Measurements from ENCODE around the gene VWA8.
"Not testable (repeated sequence)": the region's sequence is repeated elsewhere in the genome, so short reads cannot be mapped to it uniquely, and the experiment has no call there.

Gene VWA8

DNA sequence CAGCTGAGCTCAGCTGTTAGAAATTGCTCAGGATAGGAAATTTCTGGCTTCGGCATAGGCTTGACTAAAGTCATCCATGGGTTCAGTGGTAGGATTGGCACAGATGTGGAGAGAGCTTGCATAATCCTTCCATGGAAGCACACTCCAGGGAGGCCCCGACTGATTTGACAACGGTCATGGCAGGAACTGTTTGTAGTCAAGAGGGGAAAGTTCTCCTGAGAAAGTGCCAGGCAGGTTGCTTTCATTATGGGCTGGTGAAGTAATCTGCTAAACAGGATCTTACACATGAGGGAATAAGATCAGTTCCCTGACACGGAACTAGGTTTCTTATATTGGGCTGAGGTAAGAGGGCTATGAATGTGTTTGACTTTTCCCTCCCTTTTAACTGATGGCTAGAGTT lies 383.5 kb downstream of the VWA8 start:
- DNase-seq, result no peak

DNA sequence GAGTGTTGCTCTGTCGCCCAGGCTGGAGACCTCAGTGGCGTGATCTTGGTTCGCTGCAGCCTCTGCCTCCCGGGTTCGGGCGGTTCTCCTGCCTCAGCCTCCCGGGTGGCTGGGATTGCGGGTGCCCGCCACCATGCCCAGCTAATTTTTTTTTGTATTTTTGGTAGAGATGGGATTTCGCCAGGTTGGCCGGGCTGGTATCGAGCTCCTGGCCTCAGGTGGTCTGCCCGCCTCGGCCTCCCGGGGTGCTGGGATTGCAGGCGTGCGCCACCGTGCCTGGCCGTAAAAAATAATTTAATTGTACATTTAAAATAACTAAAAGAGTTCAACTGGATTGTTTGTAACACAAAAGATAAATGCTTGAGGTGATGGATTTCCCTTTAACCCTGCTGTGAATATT lies 387.3 kb downstream of the VWA8 start:
- DNase-seq, result not testable (repeated sequence)

DNA sequence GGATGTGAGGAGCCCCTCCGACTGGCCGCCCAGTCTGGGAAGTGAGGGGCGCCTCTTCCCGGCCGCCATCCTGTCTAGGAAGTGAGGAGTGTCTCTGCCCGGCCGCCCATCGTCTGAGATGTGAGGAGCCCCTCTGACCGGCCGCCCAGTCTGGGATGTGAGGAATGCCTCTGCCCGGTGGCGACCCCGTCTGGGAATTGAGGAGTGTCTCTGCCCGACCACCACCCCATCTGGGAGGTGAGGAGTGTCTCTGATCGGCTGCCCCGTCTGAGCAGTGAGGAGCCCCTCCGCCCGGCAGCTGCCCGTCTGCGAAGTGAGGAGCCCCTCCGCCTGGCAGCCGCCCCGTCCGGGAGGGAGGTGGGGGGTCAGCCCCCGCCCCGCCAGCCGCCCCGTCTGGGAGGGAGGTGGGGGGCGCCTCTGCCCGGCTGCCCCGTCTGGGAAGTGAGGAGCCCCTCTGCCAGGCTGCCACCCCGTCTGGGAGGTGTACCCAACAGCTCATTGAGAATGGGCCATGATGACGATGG lies 389.0 kb downstream of the VWA8 start:
- not testable (repeated sequence) for DNase-seq

DNA sequence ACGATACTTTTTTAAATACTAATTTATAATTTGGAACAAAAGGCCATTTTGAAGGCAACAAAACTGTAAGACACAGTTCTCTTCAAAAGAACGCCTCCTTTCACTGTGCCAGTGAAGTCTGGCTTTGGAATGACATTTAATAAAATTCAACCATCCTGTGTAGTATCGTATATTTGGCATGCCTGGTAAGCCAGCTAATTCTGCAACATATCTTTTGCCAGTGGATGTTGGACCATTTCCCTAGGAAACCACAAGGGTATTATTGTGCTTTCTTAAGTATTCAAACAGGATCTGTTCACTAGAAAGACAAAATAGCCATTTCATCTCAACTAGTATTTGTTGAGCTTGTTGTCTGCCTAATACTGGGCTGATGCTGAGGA lies 391.9 kb downstream of the VWA8 start:
- DNase-seq, result no peak

DNA sequence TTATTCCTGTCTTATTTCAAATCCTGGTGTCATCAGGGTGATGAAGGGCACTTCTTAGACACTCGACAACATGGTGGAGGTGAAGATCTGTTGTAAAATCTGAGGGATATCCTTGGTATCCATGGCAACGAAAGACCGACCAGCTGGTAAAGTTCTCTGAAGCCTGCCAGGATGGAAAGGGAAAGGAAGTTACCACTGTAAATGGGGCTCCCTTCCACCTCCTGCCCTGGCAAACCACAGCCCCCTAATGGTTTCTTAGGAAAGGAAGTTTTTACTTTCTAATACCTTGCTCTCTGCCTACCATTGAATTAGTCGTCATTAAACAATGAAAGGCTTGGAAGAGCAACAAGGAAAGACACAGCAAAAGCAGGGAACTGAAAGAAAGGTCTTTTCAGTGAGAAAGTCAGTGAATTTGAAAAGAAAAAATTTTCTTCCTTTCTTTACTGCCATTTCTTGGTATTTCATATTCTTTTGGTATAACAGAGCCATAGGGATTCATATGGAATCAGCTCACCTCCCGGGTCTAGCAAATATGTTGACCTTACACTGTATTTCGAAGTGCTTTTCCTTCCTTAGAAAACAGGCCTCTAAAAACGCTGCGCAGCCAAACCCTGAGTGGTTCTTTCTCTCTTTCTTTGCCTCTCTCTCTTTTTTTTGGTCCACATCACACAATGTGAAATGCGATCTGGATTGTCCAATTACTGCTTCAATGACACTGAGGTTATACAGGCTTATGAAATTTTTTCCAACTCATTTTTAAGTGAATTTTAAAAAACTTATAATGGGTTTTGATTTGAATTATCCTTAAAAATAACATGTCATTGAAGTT lies 392.6 kb downstream of the VWA8 start:
- DNase-seq, result no peak

DNA sequence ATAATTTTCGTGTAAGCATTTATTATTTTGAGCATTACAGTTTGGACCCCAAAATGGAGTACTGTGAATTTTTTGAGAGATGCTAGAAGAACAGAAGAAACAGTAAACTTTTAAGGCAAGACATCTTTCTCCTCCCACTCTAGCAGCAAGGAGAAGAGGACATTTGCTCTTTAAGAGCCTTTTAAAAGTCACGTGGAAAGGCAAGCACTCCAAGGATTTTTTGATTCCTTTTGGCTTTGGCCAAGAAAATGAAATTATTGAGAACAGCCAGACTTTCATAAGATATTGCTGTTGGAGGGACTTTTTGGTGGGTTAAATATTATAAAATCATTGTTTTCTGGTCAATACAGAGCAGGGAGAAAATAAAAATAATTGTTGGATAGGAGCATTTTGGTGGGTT lies 393.5 kb downstream of the VWA8 start:
- DNase-seq, result no peak

DNA sequence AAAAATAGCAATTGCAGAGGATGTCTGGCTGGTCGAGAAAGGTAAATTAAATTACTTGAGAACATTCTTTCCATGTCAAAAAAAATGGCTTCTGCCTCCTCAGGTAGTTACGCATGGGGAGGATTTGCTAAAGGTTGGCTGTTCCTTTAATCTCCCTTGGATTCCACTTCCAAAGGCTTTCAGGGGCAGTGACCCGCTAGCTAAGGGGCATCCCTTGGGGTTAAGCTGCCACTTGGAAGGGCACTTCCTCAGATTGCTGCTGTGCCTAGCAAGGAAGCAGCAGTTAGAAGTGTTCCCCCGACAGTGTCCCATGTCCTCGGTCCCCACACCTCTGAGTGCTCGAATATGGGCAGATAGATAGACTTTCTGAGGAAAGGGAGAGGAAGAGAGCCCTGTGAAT lies 395.1 kb downstream of the VWA8 start:
- DNase-seq, result no peak

DNA sequence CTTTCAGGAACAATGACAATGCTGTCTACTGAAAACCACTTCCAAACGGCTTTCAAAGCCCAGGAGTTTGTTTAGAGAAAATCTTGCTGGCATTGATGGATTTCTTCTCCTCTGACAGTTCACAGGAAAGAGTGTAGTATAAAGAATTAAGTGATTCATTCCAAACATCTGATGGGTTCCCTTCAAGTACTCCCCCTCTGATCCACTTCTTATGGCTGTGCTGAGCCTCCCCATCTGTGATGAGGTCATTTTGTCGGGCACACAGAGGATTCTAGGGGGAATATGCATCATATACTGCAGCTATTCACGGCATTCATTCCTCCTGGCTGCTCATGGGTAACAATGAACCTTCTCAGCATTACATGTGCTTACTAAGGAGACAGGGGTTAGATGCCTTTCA lies 395.7 kb downstream of the VWA8 start:
- no peak for DNase-seq

DNA sequence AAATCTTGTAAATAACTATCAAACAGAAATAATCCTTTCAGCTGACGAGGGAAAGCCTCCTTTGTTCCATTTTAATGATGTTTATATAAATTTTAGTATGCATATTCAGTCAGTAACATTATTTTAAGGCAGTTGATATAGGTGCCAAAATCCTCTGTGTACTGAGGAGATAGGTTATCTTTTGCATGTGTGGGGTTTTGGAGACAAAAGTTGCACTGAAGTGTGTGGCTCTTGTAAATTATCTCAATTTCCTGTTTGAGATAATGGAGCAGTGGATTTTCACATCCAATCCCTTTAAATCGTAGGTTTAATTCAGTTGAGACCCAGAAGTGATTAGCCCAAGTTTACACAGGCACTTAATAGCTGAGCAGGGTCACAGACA lies 396.9 kb downstream of the VWA8 start:
- DNase-seq, result no peak

DNA sequence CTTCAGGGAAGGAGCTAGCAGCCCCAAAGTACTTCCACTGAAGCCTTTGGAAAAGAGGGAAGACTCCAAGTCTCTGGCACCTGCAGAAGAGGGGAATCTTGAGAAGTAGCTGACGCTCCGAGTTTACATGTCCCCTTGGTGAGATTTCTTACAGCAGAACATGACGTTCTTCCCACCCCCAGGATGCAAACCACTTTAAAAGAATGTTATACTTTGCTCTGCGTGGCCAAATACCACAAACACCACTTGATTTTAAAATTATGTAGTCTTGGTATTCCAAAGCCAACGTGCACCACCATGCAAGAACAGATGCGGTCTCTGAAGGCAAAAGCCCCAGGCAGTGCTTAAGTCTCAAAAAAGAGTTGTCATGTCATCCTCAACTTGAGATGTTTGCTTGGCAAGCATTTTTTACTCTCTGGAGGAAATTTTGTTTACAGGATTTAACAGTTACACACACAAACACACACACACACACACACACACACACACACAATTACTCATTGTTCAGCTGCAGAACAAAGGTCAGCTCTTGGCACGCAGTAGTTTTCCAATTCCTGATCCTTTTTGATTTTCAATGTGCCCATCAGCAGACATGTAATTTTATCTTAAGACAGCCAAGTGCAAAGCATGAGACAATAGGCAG lies 397.4 kb downstream of the VWA8 start:
- DNase-seq, result no peak

DNA sequence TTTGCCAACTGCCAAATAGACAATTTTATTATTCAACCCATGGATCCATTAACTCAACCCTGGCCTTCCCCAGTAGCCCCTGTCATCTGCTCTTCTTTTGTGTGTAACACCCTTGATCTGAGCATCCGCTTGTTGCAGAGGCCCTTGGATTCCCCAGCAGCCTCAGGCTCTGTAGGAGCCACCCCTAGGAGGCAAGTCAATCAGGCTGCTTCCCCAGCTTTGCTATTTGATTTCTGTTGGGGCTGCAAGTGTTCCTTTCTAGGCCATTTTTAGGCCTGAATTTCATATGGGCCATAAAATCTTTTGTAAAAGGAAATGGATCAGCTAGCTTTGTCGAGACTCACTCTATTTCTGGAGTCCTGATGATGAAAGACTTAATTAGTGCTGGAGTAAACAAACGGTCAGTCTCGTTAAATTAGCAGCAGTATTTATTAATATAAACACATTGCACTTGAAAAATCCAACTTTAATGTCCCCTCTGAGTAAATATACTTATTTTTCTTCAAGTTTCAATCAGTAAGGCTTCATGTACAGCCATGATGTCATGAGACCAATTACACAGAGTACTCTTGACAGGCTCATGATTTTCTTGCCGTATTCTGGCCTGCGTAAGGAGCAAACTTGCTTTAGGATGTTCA lies 398.2 kb downstream of the VWA8 start:
- DNase-seq, result no peak

DNA sequence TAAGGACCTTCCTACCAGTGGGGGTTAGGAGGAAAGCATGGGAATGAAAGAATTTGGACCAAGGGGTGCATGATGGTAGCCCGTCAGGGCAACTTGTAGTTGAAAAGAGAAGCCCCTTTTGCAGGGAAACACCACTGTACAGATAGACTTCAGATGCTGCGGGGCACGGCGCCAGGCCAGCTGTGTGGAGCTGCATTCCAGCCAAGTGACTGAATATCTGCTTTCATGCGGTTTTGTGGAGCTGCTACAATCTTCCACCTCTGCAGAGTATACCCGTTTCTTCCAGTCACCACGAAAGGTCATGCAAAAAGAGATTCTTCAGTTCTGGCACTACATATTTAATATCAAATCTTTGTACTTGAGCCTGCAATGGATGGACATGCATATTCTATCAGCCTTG lies 398.8 kb downstream of the VWA8 start:
- DNase-seq, result no peak

DNA sequence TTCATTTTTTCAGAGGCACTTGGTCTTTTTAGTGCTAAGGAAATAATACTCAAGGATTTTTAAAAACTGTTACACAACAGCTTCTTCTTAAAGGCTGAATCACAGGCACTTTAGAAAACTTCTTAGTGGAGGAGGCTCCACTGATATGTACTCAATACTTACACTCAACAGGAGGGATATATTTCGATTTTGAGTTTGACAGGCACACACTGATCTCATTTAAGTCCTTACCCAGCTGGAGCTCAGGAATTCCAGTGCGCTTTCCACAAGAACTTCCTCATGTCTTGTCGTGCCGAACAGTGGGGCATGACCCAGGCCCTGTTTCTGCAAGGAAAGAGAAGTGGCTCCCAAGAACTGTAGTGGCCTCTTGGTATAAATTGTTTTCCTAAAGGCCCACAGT lies 399.7 kb downstream of the VWA8 start:
- DNase-seq, result no peak

DNA sequence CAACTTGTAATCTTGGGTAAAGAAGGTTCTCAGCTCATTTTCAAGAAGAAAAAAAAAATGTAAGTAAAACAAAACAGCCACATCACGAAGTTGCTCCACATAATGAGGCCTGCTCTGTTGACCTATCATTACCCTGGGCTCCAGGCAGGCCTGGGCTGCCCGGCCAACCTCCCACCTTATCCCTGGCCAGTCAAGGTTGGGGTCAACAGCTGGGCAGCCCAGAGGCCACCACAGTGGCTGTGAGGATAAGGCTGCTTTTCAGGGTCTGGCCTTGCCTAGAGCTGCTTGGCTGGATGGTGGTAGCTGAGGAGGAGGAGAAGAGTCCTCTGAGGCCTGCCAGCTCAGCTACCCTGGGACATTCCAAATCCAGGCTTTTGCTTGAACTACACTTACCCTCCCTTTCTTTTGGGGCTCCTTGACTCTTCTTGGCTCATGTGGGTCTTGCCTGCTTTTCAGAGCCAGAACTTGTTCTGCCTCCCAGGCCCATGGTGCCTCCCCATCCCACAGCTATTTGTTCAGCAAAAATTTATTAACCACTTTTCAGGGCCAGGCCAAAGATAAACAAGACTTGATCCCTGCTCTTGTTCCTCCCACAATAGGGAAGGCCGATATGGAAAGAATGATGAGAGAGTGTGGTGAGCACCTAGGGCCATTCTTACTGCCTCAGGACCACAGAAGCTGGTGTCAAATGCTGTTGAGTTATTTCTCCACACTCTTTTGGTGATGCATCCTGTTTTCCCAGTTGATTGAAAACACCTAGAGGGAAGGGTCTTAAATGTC lies 401.9 kb downstream of the VWA8 start:
- no peak for DNase-seq

DNA sequence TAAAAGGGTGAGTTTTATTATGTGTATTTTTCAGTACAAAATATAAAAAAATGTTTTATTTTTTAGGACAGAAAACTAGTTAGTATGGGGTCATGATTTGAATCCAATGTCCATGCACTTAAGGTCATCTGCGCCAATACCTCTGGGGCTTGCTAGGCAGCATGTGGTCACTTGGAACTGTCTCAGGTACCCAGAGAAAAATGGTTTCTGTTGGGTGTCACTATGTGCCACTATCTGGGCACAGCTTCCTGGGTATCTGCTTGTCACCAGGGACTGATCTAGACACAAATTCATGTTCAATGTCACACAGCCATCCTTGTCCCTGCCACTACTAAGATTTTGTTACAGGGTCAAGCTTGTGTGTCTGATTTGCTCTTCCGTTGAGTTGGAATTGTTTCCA lies 403.2 kb downstream of the VWA8 start:
- no peak for DNase-seq

DNA sequence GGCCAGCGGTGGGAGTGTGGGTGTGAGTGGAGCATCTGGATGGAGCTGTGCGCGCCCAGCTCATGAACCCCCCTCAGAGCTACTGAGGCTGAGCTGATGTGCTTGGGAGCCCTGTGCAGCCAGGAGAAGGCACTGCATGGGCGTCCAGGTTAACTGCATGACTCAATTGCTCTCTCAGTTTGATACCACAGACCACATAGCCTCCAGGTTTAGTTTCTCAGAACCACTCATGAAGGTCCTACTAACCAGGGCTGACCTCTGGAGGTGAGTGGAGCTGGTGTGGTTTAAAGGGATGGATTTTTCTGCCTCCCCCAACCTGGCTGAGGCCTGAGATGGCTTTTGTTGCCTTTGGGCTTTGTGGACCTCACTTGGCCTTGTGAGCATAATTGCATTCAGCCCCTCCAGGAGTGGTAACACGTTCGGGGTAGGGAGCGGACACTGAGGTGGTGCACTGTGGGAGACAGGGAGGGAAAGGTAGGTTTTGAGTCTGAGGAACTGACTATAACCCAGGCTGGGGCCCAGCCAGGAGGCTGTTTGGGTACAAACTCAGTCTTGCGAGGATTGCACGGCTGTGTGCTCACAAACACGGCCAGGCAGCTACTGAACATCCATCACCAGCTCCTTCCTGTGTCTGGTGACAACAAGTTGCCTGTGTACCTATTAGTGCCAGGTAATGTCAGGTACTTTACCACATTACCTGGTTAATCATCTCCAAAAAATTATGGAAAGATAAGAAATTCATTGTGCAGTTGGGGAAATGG lies 406.1 kb downstream of the VWA8 start:
- no peak for DNase-seq

DNA sequence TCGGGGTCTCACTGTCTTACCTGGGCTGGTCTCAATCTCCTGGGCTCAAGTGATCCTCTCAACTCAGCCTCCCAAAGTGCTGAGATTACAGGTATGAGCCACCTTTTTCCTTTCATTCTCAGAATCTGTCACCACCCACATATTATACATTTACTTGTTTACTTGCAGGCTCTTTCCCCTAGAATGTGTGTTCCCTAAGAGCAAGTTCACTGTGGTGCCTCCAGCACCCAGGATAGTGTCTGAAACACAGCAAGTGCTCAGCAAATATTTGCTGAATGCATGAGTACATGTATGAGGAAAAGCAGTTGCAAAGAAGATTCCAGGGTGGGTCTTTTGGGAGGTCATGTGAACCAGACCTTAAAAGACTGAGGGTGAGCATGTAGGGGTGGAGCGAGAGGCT lies 406.7 kb downstream of the VWA8 start:
- DNase-seq, result no peak

DNA sequence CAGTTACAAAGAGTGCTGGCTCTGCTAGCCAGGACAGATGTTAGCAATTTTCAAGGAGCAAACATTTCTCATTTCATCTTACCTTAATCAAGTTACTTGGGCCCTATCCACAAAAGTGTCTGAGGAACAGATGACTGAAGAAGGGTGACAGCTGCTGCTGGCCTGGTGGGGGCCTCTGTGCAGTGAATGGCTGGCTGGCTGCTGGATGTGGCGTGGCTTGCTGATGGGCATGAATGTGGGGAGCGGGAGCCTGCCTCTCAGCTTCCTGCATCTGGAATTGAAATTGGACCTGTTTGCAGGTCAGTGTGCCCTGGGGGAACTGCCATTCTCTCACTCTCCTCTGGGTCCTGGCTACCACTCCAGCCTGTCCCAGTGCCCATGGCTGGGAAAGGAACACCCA lies 408.9 kb downstream of the VWA8 start:
- no peak for DNase-seq

DNA sequence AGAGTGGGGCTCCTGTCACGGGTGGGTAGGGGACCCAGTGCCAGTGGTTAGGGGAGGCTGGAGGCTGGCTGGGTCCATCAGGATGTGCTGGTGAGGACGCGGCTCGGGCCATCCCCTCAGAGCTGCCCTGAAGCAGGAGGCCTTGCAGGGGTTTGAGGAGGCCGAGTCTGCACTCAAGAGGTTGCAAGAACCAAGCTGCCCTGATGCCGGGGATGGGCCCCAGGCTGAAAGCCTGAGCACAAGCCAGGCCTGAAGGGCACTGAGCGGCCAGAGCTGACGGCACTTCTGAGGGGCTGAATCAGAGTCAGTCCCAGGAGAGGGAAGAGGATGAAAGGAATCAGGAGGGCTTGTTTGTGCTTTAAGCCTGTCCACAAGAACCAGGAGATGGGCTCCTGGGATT lies 410.6 kb downstream of the VWA8 start:
- DNase-seq, result no peak

DNA sequence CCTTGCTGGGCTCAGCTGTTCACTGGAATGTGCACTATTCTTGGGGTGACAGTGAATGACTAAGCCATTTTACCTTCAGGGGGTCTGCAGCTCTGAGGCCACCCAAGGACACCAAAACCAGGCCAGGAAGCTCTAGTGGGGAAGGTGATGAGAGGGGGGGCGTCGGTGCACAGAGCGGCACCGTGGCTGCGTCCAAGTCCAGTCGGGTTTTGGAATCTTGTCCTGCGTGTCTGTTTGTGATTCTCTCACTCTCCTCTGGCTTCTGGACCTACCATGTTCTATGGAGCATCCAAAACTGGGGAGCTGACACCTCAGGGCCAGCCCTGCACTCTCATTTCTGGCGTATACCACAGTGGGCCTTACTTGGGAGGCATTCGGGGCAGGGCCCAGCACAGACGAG lies 411.4 kb downstream of the VWA8 start:
- no peak for DNase-seq

DNA sequence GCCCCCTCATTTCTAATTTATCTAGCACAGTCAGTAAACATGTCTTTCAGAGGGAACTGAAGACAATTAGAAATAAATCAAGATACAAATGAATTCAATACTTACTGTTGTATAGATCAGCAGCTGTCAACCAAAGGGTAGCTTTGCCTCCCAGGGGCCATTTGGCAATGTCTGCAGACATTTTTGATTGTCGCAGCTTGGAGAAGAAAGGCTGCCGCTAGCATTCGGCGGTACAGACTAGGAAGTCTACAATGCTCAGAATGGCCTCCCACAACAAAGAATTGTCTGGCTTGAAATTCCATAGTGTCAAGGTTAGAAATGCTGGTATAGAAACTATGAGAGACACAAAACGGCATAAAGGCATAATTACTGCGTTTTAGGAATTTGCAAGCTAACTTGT lies 412.0 kb downstream of the VWA8 start:
- DNase-seq, result no peak

DNA sequence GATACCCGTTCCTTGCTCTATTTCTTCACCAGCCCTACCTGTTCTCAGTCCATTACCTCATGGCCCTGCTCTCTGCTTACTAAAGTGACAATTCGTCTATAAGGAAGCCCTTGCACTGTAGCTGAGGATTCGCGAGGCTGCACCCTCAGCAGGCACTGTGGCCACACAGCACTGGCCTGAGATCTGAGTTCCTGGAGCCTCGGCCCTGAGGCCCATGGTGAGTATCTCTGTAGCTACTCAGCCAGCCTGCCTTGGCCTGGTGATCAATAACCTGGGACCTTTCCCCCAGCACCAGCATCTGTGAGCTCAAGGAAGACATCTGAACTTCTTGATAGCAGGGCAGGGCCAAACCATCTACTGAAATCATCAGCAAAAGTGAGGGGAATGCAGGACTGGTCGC lies 412.9 kb downstream of the VWA8 start:
- DNase-seq, result no peak
